KMS-11 (cell line): ENCODE data around the gene PPP1R36.
"Not testable (repeated sequence)": the region's sequence is repeated elsewhere in the genome, so short reads cannot be mapped to it uniquely, and the experiment has no call there.

Experiments
- H2AFZ ChIP-seq: fragments of 200-600 bp; sonication (generic); 2 replicates; pipeline ENCODE4 v1.6.1; 2016; ENCODE audit warnings: antibody characterized with exemption, mixed run types, low read depth
- H3K27ac ChIP-seq: fragments of 200-600 bp; sonication (generic); 2 replicates; pipeline ENCODE4 v1.6.1; 2016; ENCODE audit warnings: mild to moderate bottlenecking, mixed run types
- H3K27me3 ChIP-seq: fragments of 200-600 bp; sonication (generic); 2 replicates; pipeline ENCODE4 v1.6.1; 2017; ENCODE audit warnings: mild to moderate bottlenecking, low read depth, mixed run types, moderate library complexity; ENCODE audit not compliant: insufficient read depth
- H3K36me3 ChIP-seq: fragments of 200-600 bp; sonication (generic); 2 replicates; pipeline ENCODE4 v1.6.1; 2017; ENCODE audit warnings: mild to moderate bottlenecking, mixed run types; ENCODE audit not compliant: insufficient read depth
- H3K4me1 ChIP-seq: fragments of 200-600 bp; sonication (generic); 2 replicates; pipeline ENCODE4 v1.6.1; 2016; ENCODE audit warnings: mild to moderate bottlenecking, low read depth, mixed run types; ENCODE audit not compliant: poor library complexity, severe bottlenecking
- H3K4me2 ChIP-seq: fragments of 200-600 bp; sonication (generic); 2 replicates; pipeline ENCODE4 v1.7.0; 2016; ENCODE audit warnings: mild to moderate bottlenecking, mixed run types
- H3K4me3 ChIP-seq: fragments of 200-600 bp; sonication (generic); IDR thresholded peaks from 2 replicates; pipeline ENCODE4 v1.6.1; 2017; ENCODE audit warnings: low read depth, low read length, mixed read lengths; ENCODE audit not compliant: insufficient read depth
- H3K79me2 ChIP-seq: fragments of 200-600 bp; sonication (generic); 2 replicates; pipeline ENCODE4 v1.6.1; 2016; ENCODE audit warnings: low read depth, mixed run types; ENCODE audit not compliant: insufficient read depth
- H3K9ac ChIP-seq: fragments of 200-600 bp; sonication (generic); 2 replicates; pipeline ENCODE4 v1.6.1; 2016; ENCODE audit warnings: mild to moderate bottlenecking, mixed run types
- H4K20me1 ChIP-seq: fragments of 200-600 bp; sonication (generic); 2 replicates; pipeline ENCODE4 v1.6.1; 2016; ENCODE audit warnings: mild to moderate bottlenecking, mixed run types; ENCODE audit not compliant: insufficient read depth
- CTCF ChIP-seq: fragments of 200-600 bp; sonication (generic); conservative IDR thresholded peaks from 2 replicates; pipeline ENCODE4 v1.6.1; 2017; ENCODE audit warnings: low read depth, mild to moderate bottlenecking, antibody characterized with exemption, low read length, moderate library complexity, mixed read lengths

Gene PPP1R36

GRCh38 chr14:64510825-64511671, 38.7 kb upstream of the PPP1R36 start:
- peak; percentile 75 for TF ChIP-seq CTCF
- H3K79me2 ChIP-seq: peaks cover 99% of the 10 kb centered on the region
- no peaks in the 10 kb centered on the region for H4K20me1 ChIP-seq
- H3K4me2 ChIP-seq: peak overlapping the region; percentile 88
- no peak overlapping the region for H3K4me3 ChIP-seq
- no peak overlapping the region for H2AFZ ChIP-seq
- H3K36me3 ChIP-seq: no peaks in the 10 kb centered on the region
- H3K9ac ChIP-seq: no peak overlapping the region
- no peaks in the 10 kb centered on the region for H3K27me3 ChIP-seq
- H3K4me1 ChIP-seq: peaks cover 85% of the 10 kb centered on the region
- H3K27ac ChIP-seq: peak overlapping the region; percentile 38; the same call in 1 of the 2 replicates

GRCh38 chr14:64513271-64513670, 36.5 kb upstream of the PPP1R36 start:
- no peak for TF ChIP-seq CTCF
- peaks cover 96% of the 10 kb centered on the region for H3K79me2 ChIP-seq
- no peak overlapping the region for H2AFZ ChIP-seq
- H3K9ac ChIP-seq: no peak overlapping the region
- peaks cover 88% of the 10 kb centered on the region for H3K4me1 ChIP-seq
- H3K27ac ChIP-seq: no peak overlapping the region
- H3K4me2 ChIP-seq: no peak overlapping the region
- no peak overlapping the region for H3K4me3 ChIP-seq
- H3K27me3 ChIP-seq: no peaks in the 10 kb centered on the region
- H3K36me3 ChIP-seq: no peaks in the 10 kb centered on the region; the same call in 1 of the 2 replicates
- no peaks in the 10 kb centered on the region for H4K20me1 ChIP-seq

GRCh38 chr14:64515053-64515452, 34.7 kb upstream of the PPP1R36 start:
- Histone ChIP-seq H3K4me2 (no peak overlapping the region), H3K27ac (no peak overlapping the region), H3K4me3 (no peak overlapping the region), H4K20me1 (no peaks in the 10 kb centered on the region), H3K9ac (no peak overlapping the region), H3K27me3 (no peaks in the 10 kb centered on the region), H3K79me2 (peaks cover 95% of the 10 kb centered on the region), H3K4me1 (peaks cover 88% of the 10 kb centered on the region), H3K36me3 (no peaks in the 10 kb centered on the region; the same call in 1 of the 2 replicates), H2AFZ (no peak overlapping the region)
- no peak for TF ChIP-seq CTCF

- no peaks in the 10 kb centered on the region for H4K20me1 ChIP-seq
- no peaks in the 10 kb centered on the region for H3K27me3 ChIP-seq
- peaks cover 88% of the 10 kb centered on the region for H3K4me1 ChIP-seq
- H3K4me2 ChIP-seq: peak overlapping the region; percentile 74
- no peak overlapping the region for H2AFZ ChIP-seq
- H3K9ac ChIP-seq: peak overlapping the region; percentile 9; the same call in 1 of the 2 replicates
- H3K27ac ChIP-seq: peak overlapping the region; percentile 48; the same call in 1 of the 2 replicates
- no peak for TF ChIP-seq CTCF
- H3K36me3 ChIP-seq: no peaks in the 10 kb centered on the region; the same call in 1 of the 2 replicates
- no peak overlapping the region for H3K4me3 ChIP-seq
- peaks cover 95% of the 10 kb centered on the region for H3K79me2 ChIP-seq
Observed at GRCh38 chr14:64516969-64517368, 32.8 kb upstream of the PPP1R36 start.

- not testable (repeated sequence) for H3K4me3 ChIP-seq, H4K20me1 ChIP-seq, H3K36me3 ChIP-seq, H3K27me3 ChIP-seq, H2AFZ ChIP-seq
- Histone ChIP-seq H3K79me2 (peaks cover 90% of the 10 kb centered on the region), H3K27ac (peak overlapping the region; percentile 91), H3K4me2 (peak overlapping the region; percentile 74), H3K4me1 (peaks cover 88% of the 10 kb centered on the region), H3K9ac (peak overlapping the region; percentile 32; the same call in 1 of the 2 replicates)
Observed at GRCh38 chr14:64517667-64518066, 32.1 kb upstream of the PPP1R36 start.
